GM20000 (cell line): ENCODE measurements around the gene MYCBPAP.

Experiments
- DNase-seq: peaks from one replicate; pipeline ENCODE4 v3.0.0; 2012; ENCODE audit warnings: low spot score
- TF ChIP-seq, protein P1 (sequence below): IDR thresholded peaks from 2 replicates; pipeline ENCODE4 v1.5.1; 2012; ENCODE audit warnings: mild to moderate bottlenecking, control low read depth; ENCODE audit errors: extremely low read depth, missing control alignments

The MYCBPAP gene

DNA sequence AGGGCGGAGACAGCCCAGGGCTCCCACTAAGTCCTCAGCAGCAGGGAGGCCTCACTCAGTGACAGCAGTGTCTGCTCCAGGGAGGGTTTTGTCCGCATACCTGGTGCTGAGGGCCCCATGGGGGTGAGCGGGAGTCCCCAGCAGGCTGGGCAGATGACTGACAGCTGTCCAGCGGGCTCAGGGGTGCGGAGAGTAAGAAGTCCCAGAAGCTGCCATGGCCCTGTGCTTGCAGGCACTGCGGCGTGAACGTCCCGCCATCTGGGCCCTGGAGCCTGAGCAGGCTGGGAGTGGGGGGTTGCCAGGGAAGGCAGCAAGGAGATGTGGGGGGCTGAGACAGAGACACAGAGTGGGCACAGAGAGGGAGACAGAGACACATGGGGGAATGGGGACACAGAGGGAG, 72.4 kb downstream of the MYCBPAP start:
- DNase-seq = no peak
- TF ChIP-seq, protein P1, sequence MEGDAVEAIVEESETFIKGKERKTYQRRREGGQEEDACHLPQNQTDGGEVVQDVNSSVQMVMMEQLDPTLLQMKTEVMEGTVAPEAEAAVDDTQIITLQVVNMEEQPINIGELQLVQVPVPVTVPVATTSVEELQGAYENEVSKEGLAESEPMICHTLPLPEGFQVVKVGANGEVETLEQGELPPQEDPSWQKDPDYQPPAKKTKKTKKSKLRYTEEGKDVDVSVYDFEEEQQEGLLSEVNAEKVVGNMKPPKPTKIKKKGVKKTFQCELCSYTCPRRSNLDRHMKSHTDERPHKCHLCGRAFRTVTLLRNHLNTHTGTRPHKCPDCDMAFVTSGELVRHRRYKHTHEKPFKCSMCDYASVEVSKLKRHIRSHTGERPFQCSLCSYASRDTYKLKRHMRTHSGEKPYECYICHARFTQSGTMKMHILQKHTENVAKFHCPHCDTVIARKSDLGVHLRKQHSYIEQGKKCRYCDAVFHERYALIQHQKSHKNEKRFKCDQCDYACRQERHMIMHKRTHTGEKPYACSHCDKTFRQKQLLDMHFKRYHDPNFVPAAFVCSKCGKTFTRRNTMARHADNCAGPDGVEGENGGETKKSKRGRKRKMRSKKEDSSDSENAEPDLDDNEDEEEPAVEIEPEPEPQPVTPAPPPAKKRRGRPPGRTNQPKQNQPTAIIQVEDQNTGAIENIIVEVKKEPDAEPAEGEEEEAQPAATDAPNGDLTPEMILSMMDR = no peak
